Mammary epithelial cell (primary cell): Measurements from ENCODE around the gene HOXD4.

Source experiments
- EZH2 ChIP-seq: IDR thresholded peaks from 2 replicates; pipeline ENCODE4 v1.6.1; 2012; ENCODE audit warnings: low read length, inconsistent platforms, borderline replicate concordance
- TF ChIP-seq, protein P1 (sequence below), 2 donors: IDR thresholded peaks in 1 of 2; conservative IDR thresholded peaks in 1 of 2; 2 replicates each; pipeline ENCODE4 v1.5.1; 2011 to 2012; ENCODE audit warnings: inconsistent platforms in 2 of 2, low read length in 2 of 2, mild to moderate bottlenecking in 2 of 2, control low read depth in 1 of 2, low read depth in 1 of 2; ENCODE audit not compliant: insufficient read depth in 1 of 2; ENCODE audit errors: extremely low read depth in 1 of 2

- peak; percentile 57 for TF ChIP-seq EZH2
- TF ChIP-seq, protein P1, sequence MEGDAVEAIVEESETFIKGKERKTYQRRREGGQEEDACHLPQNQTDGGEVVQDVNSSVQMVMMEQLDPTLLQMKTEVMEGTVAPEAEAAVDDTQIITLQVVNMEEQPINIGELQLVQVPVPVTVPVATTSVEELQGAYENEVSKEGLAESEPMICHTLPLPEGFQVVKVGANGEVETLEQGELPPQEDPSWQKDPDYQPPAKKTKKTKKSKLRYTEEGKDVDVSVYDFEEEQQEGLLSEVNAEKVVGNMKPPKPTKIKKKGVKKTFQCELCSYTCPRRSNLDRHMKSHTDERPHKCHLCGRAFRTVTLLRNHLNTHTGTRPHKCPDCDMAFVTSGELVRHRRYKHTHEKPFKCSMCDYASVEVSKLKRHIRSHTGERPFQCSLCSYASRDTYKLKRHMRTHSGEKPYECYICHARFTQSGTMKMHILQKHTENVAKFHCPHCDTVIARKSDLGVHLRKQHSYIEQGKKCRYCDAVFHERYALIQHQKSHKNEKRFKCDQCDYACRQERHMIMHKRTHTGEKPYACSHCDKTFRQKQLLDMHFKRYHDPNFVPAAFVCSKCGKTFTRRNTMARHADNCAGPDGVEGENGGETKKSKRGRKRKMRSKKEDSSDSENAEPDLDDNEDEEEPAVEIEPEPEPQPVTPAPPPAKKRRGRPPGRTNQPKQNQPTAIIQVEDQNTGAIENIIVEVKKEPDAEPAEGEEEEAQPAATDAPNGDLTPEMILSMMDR (conservative IDR thresholded peaks at IDR 0.05 in 1 of 2, IDR thresholded peaks at IDR 0.05 in 1 of 2; ENCODE audit: extremely low read depth in 1 of 2, insufficient read depth in 1 of 2, low read depth in 1 of 2, low read length in 2 of 2) = peak; percentile 74
These were observed 24.2 kb upstream of the HOXD4 start for GRCh38 chr2:176126929-176127773.
